ENCODE measurements around the gene TCF12. TPM values are rescaled to one million over a fixed set of nuclear protein-coding genes. Genes with fewer than 3 reads are reported as not detected.

Gene TCF12
- total RNA-seq, 1 donor from 2014 or later: 138 TPM

GRCh38 chr15:57324590-57324890, 406.1 kb downstream of the TCF12 start:
- no peaks in the 10 kb centered on the region for H3K36me3 ChIP-seq
- H3K4me1 ChIP-seq: peaks cover 8% of the 10 kb centered on the region
- H3K4me3 ChIP-seq: no peak overlapping the region
- no peaks in the 10 kb centered on the region for H3K27me3 ChIP-seq
- TF ChIP-seq, protein P1, sequence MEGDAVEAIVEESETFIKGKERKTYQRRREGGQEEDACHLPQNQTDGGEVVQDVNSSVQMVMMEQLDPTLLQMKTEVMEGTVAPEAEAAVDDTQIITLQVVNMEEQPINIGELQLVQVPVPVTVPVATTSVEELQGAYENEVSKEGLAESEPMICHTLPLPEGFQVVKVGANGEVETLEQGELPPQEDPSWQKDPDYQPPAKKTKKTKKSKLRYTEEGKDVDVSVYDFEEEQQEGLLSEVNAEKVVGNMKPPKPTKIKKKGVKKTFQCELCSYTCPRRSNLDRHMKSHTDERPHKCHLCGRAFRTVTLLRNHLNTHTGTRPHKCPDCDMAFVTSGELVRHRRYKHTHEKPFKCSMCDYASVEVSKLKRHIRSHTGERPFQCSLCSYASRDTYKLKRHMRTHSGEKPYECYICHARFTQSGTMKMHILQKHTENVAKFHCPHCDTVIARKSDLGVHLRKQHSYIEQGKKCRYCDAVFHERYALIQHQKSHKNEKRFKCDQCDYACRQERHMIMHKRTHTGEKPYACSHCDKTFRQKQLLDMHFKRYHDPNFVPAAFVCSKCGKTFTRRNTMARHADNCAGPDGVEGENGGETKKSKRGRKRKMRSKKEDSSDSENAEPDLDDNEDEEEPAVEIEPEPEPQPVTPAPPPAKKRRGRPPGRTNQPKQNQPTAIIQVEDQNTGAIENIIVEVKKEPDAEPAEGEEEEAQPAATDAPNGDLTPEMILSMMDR (IDR thresholded peaks at IDR 0.05): no peak
- no peaks in the 10 kb centered on the region for H3K9me3 ChIP-seq
- intact Hi-C loops (cut with DNase I): no loop called here
- H3K27ac ChIP-seq: peak overlapping the region; percentile 24
- no peak for DNase-seq (ENCODE audit: extremely low spot score in 2 of 2)

GRCh38 chr15:57324944-57325679, 406.7 kb downstream of the TCF12 start:
- peaks cover 8% of the 10 kb centered on the region for H3K4me1 ChIP-seq
- no peak overlapping the region for H3K4me3 ChIP-seq
- no peaks in the 10 kb centered on the region for H3K9me3 ChIP-seq
- H3K27me3 ChIP-seq: no peaks in the 10 kb centered on the region
- peak overlapping the region; percentile 24 for H3K27ac ChIP-seq
- TF ChIP-seq POLR2A (IDR thresholded peaks at IDR 0.05): no peak
- no peak for DNase-seq (ENCODE audit: extremely low spot score in 2 of 2)
- intact Hi-C loops (cut with DNase I): no loop called here
- no peaks in the 10 kb centered on the region for H3K36me3 ChIP-seq

GRCh38 chr15:57326196-57326595, 407.8 kb downstream of the TCF12 start:
- Histone ChIP-seq H3K27me3 (no peaks in the 10 kb centered on the region), H3K27ac (no peak overlapping the region), H3K4me3 (no peak overlapping the region), H3K9me3 (no peaks in the 10 kb centered on the region), H3K36me3 (no peaks in the 10 kb centered on the region), H3K4me1 (peaks cover 8% of the 10 kb centered on the region)
- intact Hi-C loops (cut with DNase I): no loop called here
- TF ChIP-seq, protein P1 (IDR thresholded peaks at IDR 0.05): no peak
- TF ChIP-seq POLR2A (IDR thresholded peaks at IDR 0.05) (no peak), POLR2AphosphoS5 (IDR thresholded peaks at IDR 0.05; ENCODE audit: insufficient read depth in 1 of 2, low read depth in 1 of 2) (no peak)
- DNase-seq (ENCODE audit: extremely low spot score in 2 of 2): no peak

DNA sequence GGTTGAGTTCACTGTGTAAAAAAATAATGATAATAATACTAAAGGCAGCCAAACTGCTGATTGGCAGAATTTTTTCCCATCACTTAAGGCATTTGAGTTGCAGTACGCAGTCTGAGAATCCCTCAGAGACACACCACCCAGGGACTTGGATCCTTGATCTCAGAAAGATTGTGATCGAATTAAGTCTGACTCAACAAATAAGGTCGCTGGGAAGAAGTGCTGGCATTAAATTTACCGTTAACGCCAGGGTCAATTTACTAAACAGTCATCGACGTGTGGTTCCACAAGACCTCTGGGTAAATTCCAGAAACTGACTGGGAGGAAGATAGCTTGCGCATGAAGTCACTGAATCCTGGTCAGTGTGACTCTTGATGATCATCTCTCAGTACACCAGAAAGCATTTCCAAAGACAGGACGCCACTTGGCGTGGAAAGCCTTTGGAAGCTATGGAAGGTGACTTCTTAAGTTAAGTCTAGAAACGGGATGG, 409.6 kb downstream of the TCF12 start:
- H3K4me3 ChIP-seq: no peak overlapping the region
- no peak for DNase-seq (ENCODE audit: extremely low spot score in 2 of 2)
- no peaks in the 10 kb centered on the region for H3K9me3 ChIP-seq
- TF ChIP-seq POLR2A (IDR thresholded peaks at IDR 0.05) (no peak), POLR2AphosphoS5 (IDR thresholded peaks at IDR 0.05; ENCODE audit: insufficient read depth in 1 of 2, low read depth in 1 of 2) (peak in 1 of 2 donors; percentile 22)
- H3K4me1 ChIP-seq: peaks cover 5% of the 10 kb centered on the region
- intact Hi-C loops (cut with DNase I): no loop called here
- H3K36me3 ChIP-seq: no peaks in the 10 kb centered on the region
- H3K27me3 ChIP-seq: no peaks in the 10 kb centered on the region
- peak overlapping the region; percentile 62 for H3K27ac ChIP-seq

DNA sequence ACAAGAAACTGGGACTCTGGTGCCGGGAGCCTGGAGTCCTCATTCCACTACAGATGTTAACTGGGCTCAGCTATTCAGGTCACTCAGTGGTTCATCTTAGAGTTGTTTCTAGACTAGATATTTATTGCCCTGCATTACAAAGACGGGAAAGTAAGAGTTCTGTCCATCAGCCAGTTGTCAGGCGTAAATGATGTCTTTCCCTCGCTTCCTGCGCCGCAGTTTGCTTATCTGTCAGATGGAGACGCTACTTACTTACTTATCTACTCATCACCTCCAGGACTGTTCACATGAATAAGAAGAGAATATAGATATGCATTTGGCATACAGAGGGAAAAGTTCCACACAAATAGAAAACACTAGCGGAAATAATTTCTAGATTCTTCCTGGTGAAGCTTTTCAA, 410.0 kb downstream of the TCF12 start:
- intact Hi-C loops (cut with DNase I): no loop called here
- DNase-seq (ENCODE audit: extremely low spot score in 2 of 2): no peak
- Histone ChIP-seq H3K4me1 (peaks cover under 1% of the 10 kb centered on the region), H3K36me3 (no peaks in the 10 kb centered on the region), H3K27ac (peak overlapping the region; percentile 62), H3K4me3 (no peak overlapping the region), H3K9me3 (no peaks in the 10 kb centered on the region), H3K27me3 (no peaks in the 10 kb centered on the region)
- TF ChIP-seq, protein P1 (IDR thresholded peaks at IDR 0.05): no peak
- no peak for TF ChIP-seq POLR2AphosphoS5 (IDR thresholded peaks at IDR 0.05; ENCODE audit: insufficient read depth in 1 of 2, low read depth in 1 of 2)
- TF ChIP-seq POLR2A (IDR thresholded peaks at IDR 0.05): no peak

GRCh38 chr15:57328897-57329296, 410.5 kb downstream of the TCF12 start:
- TF ChIP-seq, protein P1 (IDR thresholded peaks at IDR 0.05): no peak
- TF ChIP-seq POLR2A (IDR thresholded peaks at IDR 0.05) (no peak), POLR2AphosphoS5 (IDR thresholded peaks at IDR 0.05; ENCODE audit: insufficient read depth in 1 of 2, low read depth in 1 of 2) (no peak)
- intact Hi-C loops (cut with DNase I): no loop called here

More at GRCh38 chr15:57328897-57329296, 410.5 kb downstream of the TCF12 start:
- DNase-seq (ENCODE audit: extremely low spot score in 2 of 2): no peak
- Histone ChIP-seq H3K9me3 (no peaks in the 10 kb centered on the region), H3K4me1 (no peaks in the 10 kb centered on the region), H3K4me3 (no peak overlapping the region), H3K27ac (peak overlapping the region; percentile 62), H3K27me3 (no peaks in the 10 kb centered on the region), H3K36me3 (no peaks in the 10 kb centered on the region)
